ENCODE data around the gene KRTAP3-3.

The KRTAP3-3 gene

GRCh38 chr17:41010441-41010840, 16.5 kb upstream of the KRTAP3-3 start:
- Histone ChIP-seq H4K12ac (ENCODE audit: low read depth, low read length) (no peak overlapping the region), H2BK5ac (ENCODE audit: low read depth, low read length, poor library complexity) (no peak overlapping the region), H2BK120ac (ENCODE audit: insufficient read depth, low read length, poor library complexity) (no peak overlapping the region), H3K79me1 (ENCODE audit: low read length) (peaks cover 2% of the 10 kb centered on the region), H3K79me2 (ENCODE audit: control insufficient read depth, insufficient read depth, low read length, poor library complexity) (no peaks in the 10 kb centered on the region), H3K36me3 (ENCODE audit: control insufficient read depth in 1 of 2, insufficient read depth in 2 of 2, low read length in 2 of 2) (no peaks in the 10 kb centered on the region), H2AFZ (ENCODE audit: insufficient read depth, low read length, poor library complexity) (no peak overlapping the region), H3K18ac (ENCODE audit: low read length) (no peak overlapping the region), H3K4me2 (ENCODE audit: low read length) (no peak overlapping the region), H3K4me3 (ENCODE audit: low read depth, low read length) (no peak overlapping the region), H3K9ac (ENCODE audit: low read length) (no peak overlapping the region), H3K27me3 (ENCODE audit: insufficient read depth, low read length) (no peaks in the 10 kb centered on the region), H3K14ac (ENCODE audit: low read length) (no peak overlapping the region), H3K4me1 (ENCODE audit: control insufficient read depth in 1 of 2, insufficient read depth in 2 of 2, low read length in 2 of 2) (peaks cover 4% of the 10 kb centered on the region in 2 experiments), H4K91ac (ENCODE audit: low read depth, low read length) (no peak overlapping the region), H3K23ac (ENCODE audit: low read length) (no peak overlapping the region), H3K27ac (ENCODE audit: low read depth, low read length) (no peak overlapping the region), H2AK5ac (ENCODE audit: low read length) (no peak overlapping the region), H2BK12ac (ENCODE audit: low read length) (no peak overlapping the region), H3K4ac (ENCODE audit: low read depth, low read length) (no peak overlapping the region), H4K8ac (ENCODE audit: low read depth, low read length) (no peak overlapping the region), H3K9me3 (ENCODE audit: insufficient read depth, low read depth, low read length) (no peaks in the 10 kb centered on the region)
- no peak for DNase-seq

GRCh38 chr17:41009936-41010335, 16.0 kb upstream of the KRTAP3-3 start:
- no peak overlapping the region for H3K18ac ChIP-seq (ENCODE audit: low read length)
- no peak overlapping the region for H2AK5ac ChIP-seq (ENCODE audit: low read length)
- no peak overlapping the region for H3K27ac ChIP-seq (ENCODE audit: low read depth, low read length)
- H3K4ac ChIP-seq (ENCODE audit: low read depth, low read length) = no peak overlapping the region
- no peaks in the 10 kb centered on the region for H3K27me3 ChIP-seq (ENCODE audit: insufficient read depth, low read length)
- peaks cover 4% of the 10 kb centered on the region in 2 experiments for H3K4me1 ChIP-seq (ENCODE audit: control insufficient read depth in 1 of 2, insufficient read depth in 2 of 2, low read length in 2 of 2)
- no peaks in the 10 kb centered on the region for H3K9me3 ChIP-seq (ENCODE audit: insufficient read depth, low read depth, low read length)
- H4K8ac ChIP-seq (ENCODE audit: low read depth, low read length) = no peak overlapping the region
- no peak overlapping the region for H3K9ac ChIP-seq (ENCODE audit: low read length)
- no peak overlapping the region for H3K4me2 ChIP-seq (ENCODE audit: low read length)
- H3K4me3 ChIP-seq (ENCODE audit: low read depth, low read length) = no peak overlapping the region
- H4K12ac ChIP-seq (ENCODE audit: low read depth, low read length) = no peak overlapping the region
- no peak overlapping the region for H2BK120ac ChIP-seq (ENCODE audit: insufficient read depth, low read length, poor library complexity)
- no peak overlapping the region for H4K91ac ChIP-seq (ENCODE audit: low read depth, low read length)
- no CpG with 5 or more reads among the region's 1 CpG for whole genome bisulfite sequencing (ENCODE audit: extremely low coverage, insufficient coverage, insufficient read length)
- no peak overlapping the region for H3K14ac ChIP-seq (ENCODE audit: low read length)
- no peak overlapping the region for H2BK5ac ChIP-seq (ENCODE audit: low read depth, low read length, poor library complexity)
- no peaks in the 10 kb centered on the region for H3K79me2 ChIP-seq (ENCODE audit: control insufficient read depth, insufficient read depth, low read length, poor library complexity)
- H2AFZ ChIP-seq (ENCODE audit: insufficient read depth, low read length, poor library complexity) = no peak overlapping the region
- no peak overlapping the region for H2BK12ac ChIP-seq (ENCODE audit: low read length)
- H3K36me3 ChIP-seq (ENCODE audit: control insufficient read depth in 1 of 2, insufficient read depth in 2 of 2, low read length in 2 of 2) = no peaks in the 10 kb centered on the region
- H3K23ac ChIP-seq (ENCODE audit: low read length) = no peak overlapping the region
- peaks cover 2% of the 10 kb centered on the region for H3K79me1 ChIP-seq (ENCODE audit: low read length)
- DNase-seq = no peak

DNA sequence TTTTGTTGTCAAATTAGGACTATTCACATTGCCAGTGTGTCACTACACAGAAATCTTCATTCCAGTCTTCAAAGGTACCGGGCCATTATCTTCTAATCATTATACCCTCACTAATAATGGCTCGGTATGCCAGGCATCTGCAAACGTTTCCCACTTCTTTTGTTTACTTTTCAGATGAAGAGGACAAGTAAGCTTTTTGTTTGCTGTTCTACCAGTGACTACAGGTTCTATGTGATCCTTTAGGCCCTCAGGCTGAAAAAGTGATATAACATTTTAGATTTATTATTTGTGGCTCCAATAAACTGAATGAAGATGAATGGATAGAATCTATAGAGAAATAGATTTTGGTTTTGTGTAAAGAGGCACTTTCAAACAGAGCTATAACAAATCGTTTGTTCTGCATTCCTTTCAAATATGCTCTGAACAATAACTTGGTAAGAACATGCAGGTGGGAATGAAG, 15.4 kb upstream of the KRTAP3-3 start:
- Histone ChIP-seq H3K9ac (ENCODE audit: low read length) (no peak overlapping the region), H2BK5ac (ENCODE audit: low read depth, low read length, poor library complexity) (no peak overlapping the region), H2BK12ac (ENCODE audit: low read length) (no peak overlapping the region), H2AK5ac (ENCODE audit: low read length) (no peak overlapping the region), H3K36me3 (ENCODE audit: control insufficient read depth in 1 of 2, insufficient read depth in 2 of 2, low read length in 2 of 2) (no peaks in the 10 kb centered on the region), H2AFZ (ENCODE audit: insufficient read depth, low read length, poor library complexity) (no peak overlapping the region), H2BK120ac (ENCODE audit: insufficient read depth, low read length, poor library complexity) (no peak overlapping the region), H3K27me3 (ENCODE audit: insufficient read depth, low read length) (no peaks in the 10 kb centered on the region), H4K8ac (ENCODE audit: low read depth, low read length) (no peak overlapping the region), H3K79me2 (ENCODE audit: control insufficient read depth, insufficient read depth, low read length, poor library complexity) (no peaks in the 10 kb centered on the region), H3K79me1 (ENCODE audit: low read length) (peaks cover 2% of the 10 kb centered on the region), H3K23ac (ENCODE audit: low read length) (no peak overlapping the region), H3K27ac (ENCODE audit: low read depth, low read length) (no peak overlapping the region), H3K14ac (ENCODE audit: low read length) (no peak overlapping the region), H3K4me1 (ENCODE audit: control insufficient read depth in 1 of 2, insufficient read depth in 2 of 2, low read length in 2 of 2) (peaks cover 4% of the 10 kb centered on the region in 2 experiments), H4K12ac (ENCODE audit: low read depth, low read length) (no peak overlapping the region), H3K18ac (ENCODE audit: low read length) (no peak overlapping the region), H3K9me3 (ENCODE audit: insufficient read depth, low read depth, low read length) (no peaks in the 10 kb centered on the region), H3K4me3 (ENCODE audit: low read depth, low read length) (no peak overlapping the region), H3K4me2 (ENCODE audit: low read length) (no peak overlapping the region), H3K4ac (ENCODE audit: low read depth, low read length) (no peak overlapping the region), H4K91ac (ENCODE audit: low read depth, low read length) (no peak overlapping the region)
- no CpG with 5 or more reads among the region's 4 CpGs for WGBS (ENCODE audit: extremely low coverage, insufficient coverage, insufficient read length)
- peak in 1 of 2 donors; percentile 40 for DNase-seq

DNA sequence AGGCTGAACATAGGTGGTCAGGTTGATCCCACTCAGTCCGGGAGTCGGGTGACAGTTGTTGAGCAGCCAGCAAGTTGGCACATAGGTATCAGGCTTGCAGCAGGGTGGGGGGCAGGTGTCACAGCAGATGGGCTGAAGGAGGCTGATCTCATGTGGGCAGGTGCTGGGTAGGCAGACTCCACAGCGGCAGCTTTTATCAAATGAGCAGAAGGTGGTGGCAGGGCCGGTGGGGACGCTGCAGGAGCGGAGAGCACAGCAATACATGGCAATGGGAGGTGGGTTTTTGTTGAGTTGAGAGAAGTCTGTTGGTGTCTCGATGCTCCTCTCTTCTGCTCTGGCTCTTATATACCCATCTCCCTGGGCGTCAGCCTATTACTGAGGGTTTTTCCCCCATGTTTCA, 14.8 kb upstream of the KRTAP3-3 start, which contains the start of gene KRTAP3-1:
KRTAP3-1 (minus strand) TSS at position 318 of the 400 bp plus-strand sequence; CDS start at position 264, 54 bp downstream.
- WGBS (ENCODE audit: extremely low coverage, insufficient coverage, insufficient read length) = no CpG with 5 or more reads among the region's 8 CpGs
- no peak within 1 kb of the TSS for H3K4me2 ChIP-seq (ENCODE audit: low read length)
- no peak within 1 kb of the TSS for H2AK5ac ChIP-seq (ENCODE audit: low read length)
- H3K36me3 ChIP-seq (ENCODE audit: control insufficient read depth in 1 of 2, insufficient read depth in 2 of 2, low read length in 2 of 2) = no peaks in the 10 kb centered on the region
- no peak within 1 kb of the TSS for H4K8ac ChIP-seq (ENCODE audit: low read depth, low read length)
- H3K4ac ChIP-seq (ENCODE audit: low read depth, low read length) = no peak within 1 kb of the TSS
- no peak within 1 kb of the TSS for H2BK120ac ChIP-seq (ENCODE audit: insufficient read depth, low read length, poor library complexity)
- DNase-seq = no peak
- no peak within 1 kb of the TSS for H3K4me3 ChIP-seq (ENCODE audit: low read depth, low read length)
- no peaks in the 10 kb centered on the region for H3K79me2 ChIP-seq (ENCODE audit: control insufficient read depth, insufficient read depth, low read length, poor library complexity)
- no peak within 1 kb of the TSS for H3K23ac ChIP-seq (ENCODE audit: low read length)
- H2AFZ ChIP-seq (ENCODE audit: insufficient read depth, low read length, poor library complexity) = no peak within 1 kb of the TSS
- no peak within 1 kb of the TSS for H4K91ac ChIP-seq (ENCODE audit: low read depth, low read length)
- no peak within 1 kb of the TSS for H2BK12ac ChIP-seq (ENCODE audit: low read length)
- no peak within 1 kb of the TSS for H3K9ac ChIP-seq (ENCODE audit: low read length)
- H2BK5ac ChIP-seq (ENCODE audit: low read depth, low read length, poor library complexity) = no peak within 1 kb of the TSS
- H3K79me1 ChIP-seq (ENCODE audit: low read length) = peaks cover 2% of the 10 kb centered on the region
- peaks cover 4% of the 10 kb centered on the region in 2 experiments for H3K4me1 ChIP-seq (ENCODE audit: control insufficient read depth in 1 of 2, insufficient read depth in 2 of 2, low read length in 2 of 2)
- peak within 1 kb of the TSS; percentile 13 for H3K14ac ChIP-seq (ENCODE audit: low read length)
- H3K9me3 ChIP-seq (ENCODE audit: insufficient read depth, low read depth, low read length) = no peaks in the 10 kb centered on the region
- no peak within 1 kb of the TSS for H3K27ac ChIP-seq (ENCODE audit: low read depth, low read length)
- H4K12ac ChIP-seq (ENCODE audit: low read depth, low read length) = no peak within 1 kb of the TSS
- H3K18ac ChIP-seq (ENCODE audit: low read length) = no peak within 1 kb of the TSS
- no peaks in the 10 kb centered on the region for H3K27me3 ChIP-seq (ENCODE audit: insufficient read depth, low read length)

Measured in trophoblast cell (in vitro differentiated cells and primary cell).